HG03439 (cell line): ENCODE measurements around the gene KRT20.
"Not testable (repeated sequence)": the region's sequence is repeated elsewhere in the genome, so short reads cannot be mapped to it uniquely, and the experiment has no call there.

Experiments
- ATAC-seq: cut with Tn5 transposase; IDR thresholded peaks from one replicate; pipeline ENCODE4 v1.9.1; 2021; ENCODE audit warnings: mild to moderate bottlenecking, moderate library complexity; ENCODE audit not compliant: unreplicated experiment

Gene KRT20

GRCh38 chr17:40900809-40901356 is 15.8 kb upstream of the KRT20 start:
- ATAC-seq: no peak

GRCh38 chr17:40896916-40897455 is 11.9 kb upstream of the KRT20 start:
- ATAC-seq: no peak

GRCh38 chr17:40895106-40895730 is 10.2 kb upstream of the KRT20 start:
- no peak for ATAC-seq

- no peak for ATAC-seq
These were observed 3.2 kb upstream of the KRT20 start for GRCh38 chr17:40888196-40888720.

- ATAC-seq: no peak
These were observed 1.0 kb upstream of the KRT20 start for GRCh38 chr17:40886090-40886489.

GRCh38 chr17:40883626-40884334 is 1.3 kb downstream of the KRT20 start:
- no peak for ATAC-seq

GRCh38 chr17:40883031-40883430 is 2.0 kb downstream of the KRT20 start:
- no peak for ATAC-seq

- no peak for ATAC-seq
These were observed 6.0 kb downstream of the KRT20 start for GRCh38 chr17:40879026-40879425.

GRCh38 chr17:40878044-40878443 is 7.0 kb downstream of the KRT20 start:
- ATAC-seq: no peak

- ATAC-seq: no peak
These were observed 11.2 kb downstream of the KRT20 start for GRCh38 chr17:40873801-40874200.

GRCh38 chr17:40873255-40873654 is 11.8 kb downstream of the KRT20 start:
- ATAC-seq: no peak

GRCh38 chr17:40872416-40872815 is 12.6 kb downstream of the KRT20 start:
- ATAC-seq: no peak

- ATAC-seq: no peak
These were observed 13.7 kb downstream of the KRT20 start for GRCh38 chr17:40871316-40871715.

GRCh38 chr17:40870136-40870535 is 14.9 kb downstream of the KRT20 start:
- ATAC-seq: no peak

- ATAC-seq: no peak
These were observed 18.2 kb downstream of the KRT20 start, which contains the start of gene KRT12 for GRCh38 chr17:40866838-40867237. TSS of gene KRT12 (minus strand) at chr17:40867223. CDS start at chr17:40867186, 37 bp downstream.

- ATAC-seq: no peak
These were observed 20.2 kb downstream of the KRT20 start for GRCh38 chr17:40864661-40865390.

GRCh38 chr17:40862985-40863733 is 21.9 kb downstream of the KRT20 start:
- ATAC-seq: no peak

- no peak for ATAC-seq
These were observed 25.5 kb downstream of the KRT20 start for GRCh38 chr17:40859536-40859935.

GRCh38 chr17:40858667-40859066 is 26.4 kb downstream of the KRT20 start:
- ATAC-seq: not testable (repeated sequence)

GRCh38 chr17:40857535-40857934 is 27.5 kb downstream of the KRT20 start:
- ATAC-seq: no peak
